ENCODE measurements around the gene AQP5.

- TF ChIP-seq USF1 (IDR thresholded peaks at IDR 0.05) (no peak), CEBPB (IDR thresholded peaks at IDR 0.05) (no peak)
These were observed 22.2 kb downstream of the AQP5 start for GRCh38 chr12:49983892-49984291.

All from Ishikawa (cell line).